Putamen (tissue), 1 donor: ENCODE measurements around the gene HDAC6.
"Not testable (repeated sequence)": the region's sequence is repeated elsewhere in the genome, so short reads cannot be mapped to it uniquely, and the experiment has no call there.

ENCODE experiments used
- DNase-seq: peaks from one replicate; pipeline ENCODE4 v3.0.0-alpha.2; 2016; ENCODE audit warnings: low spot score

HDAC6 gene

GRCh38 chrX:48826135-48826875 lies 24.4 kb downstream of the HDAC6 start, which contains the start of gene ERAS:
ERAS (plus strand) TSS chrX:48826513; CDS start chrX:48829124, 2,611 bp downstream.
- DNase-seq: no peak

GRCh38 chrX:48826876-48827653 lies 25.2 kb downstream of the HDAC6 start:
- DNase-seq: no peak

- DNase-seq: no peak
Measured at GRCh38 chrX:48827654-48827968, 25.7 kb downstream of the HDAC6 start.

- DNase-seq: no peak
Measured at GRCh38 chrX:48829016-48829735, 27.3 kb downstream of the HDAC6 start.

GRCh38 chrX:48831136-48831908 lies 29.5 kb downstream of the HDAC6 start:
- no peak for DNase-seq

- no peak for DNase-seq
Measured at GRCh38 chrX:48831909-48832291, 30.0 kb downstream of the HDAC6 start.

GRCh38 chrX:48833542-48834138 lies 31.8 kb downstream of the HDAC6 start:
- DNase-seq: no peak

GRCh38 chrX:48834383-48834709 lies 32.5 kb downstream of the HDAC6 start:
- no peak for DNase-seq

GRCh38 chrX:48835524-48836329 lies 33.9 kb downstream of the HDAC6 start, which contains the start of gene PCSK1N:
PCSK1N (minus strand) TSS chrX:48835610; CDS start chrX:48835532, 78 bp downstream.
- DNase-seq: no peak

- no peak for DNase-seq
Measured at GRCh38 chrX:48839686-48840085, 37.8 kb downstream of the HDAC6 start.

GRCh38 chrX:48848847-48849246 lies 47.0 kb downstream of the HDAC6 start:
- no peak for DNase-seq

- DNase-seq: no peak
Measured at GRCh38 chrX:48852857-48853256, 51.0 kb downstream of the HDAC6 start.

- not testable (repeated sequence) for DNase-seq
Measured at GRCh38 chrX:48853494-48853893, 51.6 kb downstream of the HDAC6 start.

GRCh38 chrX:48854121-48854804 lies 52.4 kb downstream of the HDAC6 start:
- not testable (repeated sequence) for DNase-seq

- DNase-seq: no peak
Measured at GRCh38 chrX:48854898-48855297, 53.0 kb downstream of the HDAC6 start.

GRCh38 chrX:48864210-48864609 lies 62.3 kb downstream of the HDAC6 start:
- no peak for DNase-seq

GRCh38 chrX:48872017-48872416 lies 70.2 kb downstream of the HDAC6 start:
- not testable (repeated sequence) for DNase-seq
